ENCODE data around the gene ACTN1.

Gene ACTN1

GRCh38 chr14:68981139-68981538, 2.0 kb upstream of the ACTN1 start:
- no peak overlapping the region for H3K4me3 ChIP-seq (ENCODE audit: control insufficient read depth, low read depth, low read length)
- TF ChIP-seq, protein P1, sequence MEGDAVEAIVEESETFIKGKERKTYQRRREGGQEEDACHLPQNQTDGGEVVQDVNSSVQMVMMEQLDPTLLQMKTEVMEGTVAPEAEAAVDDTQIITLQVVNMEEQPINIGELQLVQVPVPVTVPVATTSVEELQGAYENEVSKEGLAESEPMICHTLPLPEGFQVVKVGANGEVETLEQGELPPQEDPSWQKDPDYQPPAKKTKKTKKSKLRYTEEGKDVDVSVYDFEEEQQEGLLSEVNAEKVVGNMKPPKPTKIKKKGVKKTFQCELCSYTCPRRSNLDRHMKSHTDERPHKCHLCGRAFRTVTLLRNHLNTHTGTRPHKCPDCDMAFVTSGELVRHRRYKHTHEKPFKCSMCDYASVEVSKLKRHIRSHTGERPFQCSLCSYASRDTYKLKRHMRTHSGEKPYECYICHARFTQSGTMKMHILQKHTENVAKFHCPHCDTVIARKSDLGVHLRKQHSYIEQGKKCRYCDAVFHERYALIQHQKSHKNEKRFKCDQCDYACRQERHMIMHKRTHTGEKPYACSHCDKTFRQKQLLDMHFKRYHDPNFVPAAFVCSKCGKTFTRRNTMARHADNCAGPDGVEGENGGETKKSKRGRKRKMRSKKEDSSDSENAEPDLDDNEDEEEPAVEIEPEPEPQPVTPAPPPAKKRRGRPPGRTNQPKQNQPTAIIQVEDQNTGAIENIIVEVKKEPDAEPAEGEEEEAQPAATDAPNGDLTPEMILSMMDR (conservative IDR thresholded peaks at IDR 0.05; ENCODE audit: control insufficient read depth, insufficient read depth, low read depth, low read length), result no peak
- no peak for DNase-seq (ENCODE audit: low read depth)

GRCh38 chr14:68979722-68980451, 785 bp upstream of the ACTN1 start:
- H3K4me3 ChIP-seq (ENCODE audit: control insufficient read depth, low read depth, low read length), result peak overlapping the region; percentile 91
- TF ChIP-seq, protein P1 (conservative IDR thresholded peaks at IDR 0.05; ENCODE audit: control insufficient read depth, insufficient read depth, low read depth, low read length), result no peak
- peak; percentile 48 for DNase-seq (ENCODE audit: low read depth)

- peak overlapping the region; percentile 91 for H3K4me3 ChIP-seq (ENCODE audit: control insufficient read depth, low read depth, low read length)
- peak; percentile 42 for DNase-seq (ENCODE audit: low read depth)
- TF ChIP-seq, protein P1 (conservative IDR thresholded peaks at IDR 0.05; ENCODE audit: control insufficient read depth, insufficient read depth, low read depth, low read length), result no peak
These were observed 760 bp downstream of the ACTN1 start for GRCh38 chr14:68978172-68978911.

DNA sequence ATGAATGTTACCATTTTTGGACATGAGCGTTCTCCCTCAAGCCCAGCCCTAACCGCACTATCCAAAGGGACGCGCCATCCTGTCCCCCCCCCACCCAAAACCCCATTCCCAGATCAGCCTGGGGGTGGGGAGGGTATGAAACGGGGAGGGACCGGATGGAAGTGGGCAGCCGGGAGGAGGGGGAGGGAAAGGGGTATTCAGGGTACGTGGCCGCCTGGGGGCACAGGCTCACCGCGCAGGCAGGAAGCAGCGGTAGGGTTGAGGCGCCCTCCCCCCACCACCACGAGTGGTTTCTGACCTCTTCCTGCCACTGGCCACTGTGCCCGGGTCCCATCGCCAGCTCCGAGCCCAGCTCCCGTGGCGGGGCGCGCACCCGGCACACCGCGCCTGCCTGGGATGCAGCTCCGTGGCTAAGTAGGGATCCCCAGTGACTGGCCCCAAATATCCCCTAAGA, 1.4 kb downstream of the ACTN1 start:
- peak overlapping the region; percentile 91 for H3K4me3 ChIP-seq (ENCODE audit: control insufficient read depth, low read depth, low read length)
- TF ChIP-seq, protein P1 (conservative IDR thresholded peaks at IDR 0.05; ENCODE audit: control insufficient read depth, insufficient read depth, low read depth, low read length), result no peak
- DNase-seq (ENCODE audit: low read depth), result peak; percentile 88

DNA sequence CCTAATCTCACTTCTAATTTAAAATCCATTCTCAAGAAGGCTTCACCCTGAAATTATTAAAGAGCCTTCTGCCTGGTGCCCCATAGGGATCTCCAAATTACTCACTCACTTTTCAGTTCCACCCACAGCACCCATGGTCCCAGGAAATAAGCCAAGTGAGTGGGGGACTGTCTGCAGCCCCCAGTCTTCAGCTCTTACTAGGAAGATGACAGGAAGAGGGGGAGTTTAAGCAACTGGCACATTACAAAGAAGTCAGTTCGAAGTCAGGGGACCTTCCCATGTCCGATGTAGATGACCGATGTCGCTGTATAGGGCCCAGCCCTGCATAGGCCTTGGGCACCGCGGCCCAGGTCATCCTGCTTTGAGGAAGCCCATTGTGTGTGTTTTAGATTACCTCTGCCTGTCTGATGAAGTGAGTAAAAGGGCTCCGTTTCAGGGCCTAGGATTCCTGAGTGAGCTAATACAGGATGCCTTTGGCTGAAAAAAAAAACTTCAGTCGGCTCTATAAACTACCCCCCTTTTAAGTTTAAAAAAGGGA, 1.9 kb downstream of the ACTN1 start:
- DNase-seq (ENCODE audit: low read depth), result no peak
- TF ChIP-seq, protein P1 (conservative IDR thresholded peaks at IDR 0.05; ENCODE audit: control insufficient read depth, insufficient read depth, low read depth, low read length), result no peak
- peak overlapping the region; percentile 91 for H3K4me3 ChIP-seq (ENCODE audit: control insufficient read depth, low read depth, low read length)

DNA sequence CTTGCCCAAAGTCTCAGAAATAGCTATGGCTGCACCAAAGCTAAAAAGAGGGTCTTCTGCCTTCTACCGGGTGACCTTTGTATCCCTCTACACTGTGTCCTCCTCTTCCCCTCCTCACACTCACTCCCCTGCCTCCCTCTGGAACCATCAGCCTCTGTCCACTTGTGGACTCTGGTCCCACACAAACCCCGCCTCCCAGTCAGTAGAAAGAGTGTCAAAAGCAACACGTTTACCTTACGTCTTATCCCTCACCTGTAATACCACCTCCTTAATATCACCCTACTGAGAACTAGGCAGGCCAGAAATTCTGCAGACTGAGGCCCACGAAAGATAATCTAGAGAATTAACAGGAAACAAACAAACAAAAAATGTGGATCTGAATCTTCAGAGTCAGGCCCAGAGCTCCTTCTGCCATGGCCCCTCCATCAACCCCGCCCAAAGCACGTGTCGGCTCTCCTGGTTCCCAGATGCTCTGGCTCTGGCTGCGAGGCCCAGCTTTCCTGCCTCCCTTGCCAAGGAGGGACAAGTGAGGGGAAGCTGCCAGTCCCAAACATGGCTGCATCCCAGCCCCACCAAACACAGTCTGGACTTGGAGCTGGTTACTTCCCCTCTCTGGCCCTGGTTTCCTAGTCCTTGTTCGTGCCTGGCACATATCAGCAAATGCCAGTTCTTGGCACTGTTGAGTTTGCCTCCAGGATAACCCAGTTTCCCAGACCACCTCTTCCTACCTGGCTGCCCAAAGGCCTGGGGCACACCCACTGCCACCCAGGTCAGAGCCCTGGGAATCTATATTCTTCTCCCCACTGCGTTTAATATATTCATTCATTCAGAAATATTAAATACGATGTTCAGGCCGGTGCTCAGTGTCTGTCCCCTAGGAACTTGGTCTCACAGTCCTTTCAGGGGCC, 2.7 kb downstream of the ACTN1 start:
- TF ChIP-seq, protein P1 (conservative IDR thresholded peaks at IDR 0.05; ENCODE audit: control insufficient read depth, insufficient read depth, low read depth, low read length), result no peak
- peak overlapping the region; percentile 91 for H3K4me3 ChIP-seq (ENCODE audit: control insufficient read depth, low read depth, low read length)
- peak; percentile 50 for DNase-seq (ENCODE audit: low read depth)

All from fibroblast of mammary gland (primary cell).